GM18511 (cell line): ENCODE measurements around the gene RTL10.
"Not testable (repeated sequence)": the region's sequence is repeated elsewhere in the genome, so short reads cannot be mapped to it uniquely, and the experiment has no call there.

Experiments used
- ATAC-seq: cut with Tn5 transposase; IDR thresholded peaks from one replicate; pipeline ENCODE4 v1.9.1; 2021; ENCODE audit warnings: mild to moderate bottlenecking, moderate library complexity; ENCODE audit not compliant: unreplicated experiment

The RTL10 gene

GRCh38 chr22:19890502-19891316 is 36.0 kb upstream of the RTL10 start:
- ATAC-seq: no peak

GRCh38 chr22:19889951-19890350 is 35.3 kb upstream of the RTL10 start:
- ATAC-seq: no peak

GRCh38 chr22:19888131-19888746 is 33.6 kb upstream of the RTL10 start:
- ATAC-seq: no peak

GRCh38 chr22:19887256-19887985 is 32.7 kb upstream of the RTL10 start:
- no peak for ATAC-seq

- ATAC-seq: no peak
These were observed 32.1 kb upstream of the RTL10 start for GRCh38 chr22:19886605-19887255.

- ATAC-seq: no peak
These were observed 31.3 kb upstream of the RTL10 start for GRCh38 chr22:19885841-19886592.

GRCh38 chr22:19884954-19885751 is 30.5 kb upstream of the RTL10 start:
- ATAC-seq: no peak

- no peak for ATAC-seq
These were observed 29.7 kb upstream of the RTL10 start for GRCh38 chr22:19884161-19884953.

- ATAC-seq: not testable (repeated sequence)
These were observed 28.8 kb upstream of the RTL10 start for GRCh38 chr22:19883446-19883845.

GRCh38 chr22:19882446-19883381 is 28.0 kb upstream of the RTL10 start:
- ATAC-seq: no peak

- no peak for ATAC-seq
These were observed 26.3 kb upstream of the RTL10 start for GRCh38 chr22:19880786-19881569.

- no peak for ATAC-seq
These were observed 25.5 kb upstream of the RTL10 start for GRCh38 chr22:19879992-19880785.

- no peak for ATAC-seq
These were observed 24.9 kb upstream of the RTL10 start for GRCh38 chr22:19879643-19879991.

GRCh38 chr22:19879246-19879570 is 24.5 kb upstream of the RTL10 start:
- no peak for ATAC-seq

- ATAC-seq: no peak
These were observed 24.0 kb upstream of the RTL10 start for GRCh38 chr22:19878461-19879245.
